ENCODE measurements around the gene BMP6. TPM values are rescaled to one million over a fixed set of nuclear protein-coding genes. Genes with fewer than 3 reads are reported as not detected.

The BMP6 gene
- total and polyA plus RNA-seq, 3 experiments from 2014 or later, result not detected

DNA sequence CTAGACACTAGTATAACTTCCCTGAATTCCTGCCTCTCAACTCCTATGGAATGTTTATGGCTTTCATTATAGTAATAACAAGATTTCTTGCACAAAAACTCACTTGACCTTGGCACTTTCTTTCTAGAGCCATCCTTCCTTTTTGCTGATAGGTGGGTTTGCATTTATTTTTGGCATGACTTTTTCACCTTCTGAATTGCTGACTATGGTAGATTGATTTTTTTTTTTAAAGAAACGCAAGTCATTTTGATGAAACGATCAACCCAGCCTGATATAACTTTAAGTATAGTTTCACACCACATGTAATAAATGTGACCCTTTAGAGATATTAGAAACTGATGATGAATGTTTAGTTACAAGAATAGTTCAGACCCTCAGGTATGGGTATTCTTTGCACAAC lies 61.8 kb downstream of the BMP6 start:
- no peaks in the 10 kb centered on the region for H3K36me3 Mint-ChIP-seq

DNA sequence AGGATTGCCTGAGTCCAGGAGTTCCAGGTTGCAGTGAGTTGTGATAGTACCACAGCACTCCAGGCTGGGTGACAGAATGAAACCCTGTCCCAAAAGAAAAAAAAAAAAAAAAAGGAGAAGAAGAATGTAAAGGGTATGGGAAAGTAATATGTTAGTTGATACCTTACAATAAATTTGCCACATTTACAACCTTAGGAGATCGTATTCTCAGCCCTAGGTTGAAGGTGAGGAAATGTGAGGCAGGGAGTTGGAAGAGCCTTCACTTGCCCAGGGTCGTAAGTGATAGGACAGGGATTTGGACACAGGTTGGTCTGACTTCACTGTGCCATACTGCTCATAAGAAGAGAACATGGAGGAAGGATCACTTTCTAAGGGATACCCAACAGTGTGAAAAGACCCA lies 68.6 kb downstream of the BMP6 start:
- Mint-ChIP-seq H3K4me1 (no peaks in the 10 kb centered on the region), H3K36me3 (no peaks in the 10 kb centered on the region), H3K4me3 (no peak overlapping the region), H3K27me3 (peaks cover 6 to 18% of the 10 kb centered on the region in 2 donors), H3K27ac (no peak overlapping the region), H3K9me3 (peaks cover 0 to 2% (median 0%) of the 10 kb centered on the region in 5 donors)
- Histone ChIP-seq H3K4me3 (ENCODE audit: low read length) (no peak overlapping the region), H3K27ac (ENCODE audit: low read depth, low read length) (no peak overlapping the region), H3K36me3 (ENCODE audit: insufficient read depth, low read length) (no peaks in the 10 kb centered on the region), H3K27me3 (ENCODE audit: insufficient read depth, low read length, poor library complexity, severe bottlenecking) (no peaks in the 10 kb centered on the region), H3K4me1 (ENCODE audit: insufficient read depth, low read length) (no peaks in the 10 kb centered on the region), H3K9me3 (ENCODE audit: low read length) (no peaks in the 10 kb centered on the region)
- DNase-seq, result no peak
- ChIA-PET POLR2A (no interaction called here), CTCF (no interaction called here)

More for the DNA sequence above, 61.8 kb downstream of the BMP6 start:
- no peaks in the 10 kb centered on the region for H3K27me3 ChIP-seq (ENCODE audit: insufficient read depth, low read length, poor library complexity, severe bottlenecking)
- CTCF ChIA-PET, result no interaction called here
- H3K27me3 Mint-ChIP-seq, result peaks cover 0 to 18% of the 10 kb centered on the region in 2 donors
- POLR2A ChIA-PET, result no interaction called here
- no peak overlapping the region for H3K27ac ChIP-seq (ENCODE audit: low read depth, low read length)
- no peak overlapping the region for H3K27ac Mint-ChIP-seq
- peaks cover 0 to 2% (median 0%) of the 10 kb centered on the region in 5 donors for H3K9me3 Mint-ChIP-seq
- no peak overlapping the region for H3K4me3 ChIP-seq (ENCODE audit: low read length)
- H3K36me3 ChIP-seq (ENCODE audit: insufficient read depth, low read length), result no peaks in the 10 kb centered on the region
- no peaks in the 10 kb centered on the region for H3K4me1 ChIP-seq (ENCODE audit: insufficient read depth, low read length)
- H3K4me3 Mint-ChIP-seq, result no peak overlapping the region
- no peaks in the 10 kb centered on the region for H3K9me3 ChIP-seq (ENCODE audit: low read length)
- H3K4me1 Mint-ChIP-seq, result no peaks in the 10 kb centered on the region
- DNase-seq, result no peak

DNA sequence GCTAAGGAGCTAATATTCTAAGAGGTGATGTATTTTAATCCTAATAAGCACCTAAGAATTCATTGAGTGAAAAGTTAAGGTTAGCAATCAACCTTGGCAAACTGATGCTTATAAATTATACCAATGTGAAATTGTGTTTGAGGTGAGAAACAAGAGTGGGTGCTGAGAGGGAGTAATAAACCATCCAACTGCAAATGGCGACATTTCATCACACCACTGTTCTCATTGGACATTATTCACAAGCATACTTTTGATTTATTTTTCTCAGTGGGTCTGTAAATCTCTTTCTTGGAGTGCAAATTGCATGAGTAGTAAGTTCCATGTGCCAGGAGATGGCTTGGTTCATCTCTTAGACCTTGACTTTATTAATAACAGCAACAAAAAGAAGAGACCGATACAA lies 71.5 kb downstream of the BMP6 start:
- no peak overlapping the region for H3K4me3 Mint-ChIP-seq
- DNase-seq, result no peak
- H3K4me1 ChIP-seq (ENCODE audit: insufficient read depth, low read length), result no peaks in the 10 kb centered on the region
- H3K36me3 Mint-ChIP-seq, result no peaks in the 10 kb centered on the region
- peaks cover 2 to 6% of the 10 kb centered on the region in 2 donors for H3K27me3 Mint-ChIP-seq
- no peaks in the 10 kb centered on the region for H3K36me3 ChIP-seq (ENCODE audit: insufficient read depth, low read length)
- no peak overlapping the region for H3K4me3 ChIP-seq (ENCODE audit: low read length)
- no peaks in the 10 kb centered on the region for H3K9me3 Mint-ChIP-seq
- POLR2A ChIA-PET, result no interaction called here
- H3K4me1 Mint-ChIP-seq, result no peaks in the 10 kb centered on the region
- no peaks in the 10 kb centered on the region for H3K9me3 ChIP-seq (ENCODE audit: low read length)
- CTCF ChIA-PET, result no interaction called here
- no peaks in the 10 kb centered on the region for H3K27me3 ChIP-seq (ENCODE audit: insufficient read depth, low read length, poor library complexity, severe bottlenecking)
- H3K27ac Mint-ChIP-seq, result no peak overlapping the region
- H3K27ac ChIP-seq (ENCODE audit: low read depth, low read length), result no peak overlapping the region

DNA sequence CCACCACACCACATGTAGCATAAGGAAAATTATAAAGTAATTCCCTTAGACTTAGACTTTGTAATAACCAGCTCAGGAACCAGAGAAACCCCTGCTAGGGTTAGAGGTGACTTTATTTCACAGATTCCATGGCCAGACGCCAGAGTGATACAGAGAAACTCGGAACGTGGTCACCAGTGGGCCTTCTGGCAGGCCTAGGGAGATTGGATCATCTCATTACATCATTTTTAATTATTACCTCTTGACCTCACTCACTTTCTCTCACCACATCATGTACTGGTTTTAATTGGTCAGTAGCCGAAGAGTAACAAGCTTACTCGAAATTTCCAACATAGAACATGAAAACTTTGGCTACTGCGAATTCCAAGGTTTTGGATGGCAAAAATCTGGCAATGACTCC lies 72.9 kb downstream of the BMP6 start:
- H3K27ac ChIP-seq (ENCODE audit: low read depth, low read length), result no peak overlapping the region
- no peaks in the 10 kb centered on the region for H3K36me3 ChIP-seq (ENCODE audit: insufficient read depth, low read length)
- no peak for DNase-seq
- ChIA-PET CTCF (no interaction called here), POLR2A (no interaction called here)
- Mint-ChIP-seq H3K4me3 (no peak overlapping the region), H3K27ac (no peak overlapping the region), H3K9me3 (no peaks in the 10 kb centered on the region), H3K4me1 (no peaks in the 10 kb centered on the region), H3K27me3 (peaks cover 0 to 6% of the 10 kb centered on the region in 2 donors), H3K36me3 (no peaks in the 10 kb centered on the region)
- H3K27me3 ChIP-seq (ENCODE audit: insufficient read depth, low read length, poor library complexity, severe bottlenecking), result no peaks in the 10 kb centered on the region
- no peak overlapping the region for H3K4me3 ChIP-seq (ENCODE audit: low read length)
- no peaks in the 10 kb centered on the region for H3K4me1 ChIP-seq (ENCODE audit: insufficient read depth, low read length)
- H3K9me3 ChIP-seq (ENCODE audit: low read length), result no peaks in the 10 kb centered on the region

DNA sequence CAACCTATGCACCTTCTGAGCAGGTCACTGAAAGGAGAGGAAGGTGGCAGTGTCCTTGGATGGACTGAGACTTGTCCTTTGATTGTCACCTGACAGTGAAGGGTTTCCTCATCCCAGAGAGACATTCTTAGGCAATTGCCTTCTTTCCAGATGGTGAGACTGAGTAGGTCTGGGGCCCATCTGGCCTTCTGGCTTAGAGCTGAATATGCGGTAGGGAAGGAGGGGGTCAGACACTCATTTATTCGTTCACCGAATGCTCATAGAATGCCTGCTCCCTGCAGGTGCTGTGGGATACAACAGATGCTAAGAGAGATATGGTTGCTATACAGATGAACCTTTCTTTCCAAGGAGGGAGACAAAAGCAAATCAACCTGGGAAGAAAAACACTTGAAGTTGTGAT lies 76.8 kb downstream of the BMP6 start:
- H3K27me3 Mint-ChIP-seq, result peaks cover 7 to 14% of the 10 kb centered on the region in 2 donors

DNA sequence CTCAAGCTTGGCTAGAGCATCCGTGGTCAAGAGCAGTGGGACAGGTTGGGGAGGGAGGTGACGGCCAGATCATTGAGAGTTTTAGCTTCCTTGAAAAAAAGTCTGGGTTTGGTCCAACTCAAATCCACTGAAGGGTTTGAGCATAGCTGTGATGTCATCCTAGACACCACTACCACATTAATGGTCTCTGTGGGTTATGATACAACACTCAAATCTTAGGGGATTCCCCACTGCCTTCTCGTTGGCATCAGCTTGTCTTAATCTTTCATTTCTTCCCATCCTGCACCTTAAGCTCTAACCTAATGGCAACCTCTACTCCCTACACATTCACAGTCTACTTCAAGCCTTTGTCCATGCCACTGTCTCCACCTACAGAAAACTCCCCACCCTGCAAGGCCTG lies 77.3 kb downstream of the BMP6 start:
- Histone ChIP-seq H3K4me3 (ENCODE audit: low read length) (no peak overlapping the region), H3K9me3 (ENCODE audit: low read length) (no peaks in the 10 kb centered on the region), H3K36me3 (ENCODE audit: insufficient read depth, low read length) (no peaks in the 10 kb centered on the region), H3K4me1 (ENCODE audit: insufficient read depth, low read length) (no peaks in the 10 kb centered on the region), H3K27me3 (ENCODE audit: insufficient read depth, low read length, poor library complexity, severe bottlenecking) (no peaks in the 10 kb centered on the region), H3K27ac (ENCODE audit: low read depth, low read length) (no peak overlapping the region)
- ChIA-PET POLR2A (no interaction called here), CTCF (no interaction called here)
- Mint-ChIP-seq H3K27ac (no peak overlapping the region), H3K4me1 (no peaks in the 10 kb centered on the region), H3K36me3 (no peaks in the 10 kb centered on the region), H3K4me3 (no peak overlapping the region), H3K27me3 (peaks cover 7 to 17% of the 10 kb centered on the region in 2 donors), H3K9me3 (no peaks in the 10 kb centered on the region)
- no peak for DNase-seq

More for the DNA sequence above, 76.8 kb downstream of the BMP6 start:
- Histone ChIP-seq H3K4me1 (ENCODE audit: insufficient read depth, low read length) (no peaks in the 10 kb centered on the region), H3K27me3 (ENCODE audit: insufficient read depth, low read length, poor library complexity, severe bottlenecking) (no peaks in the 10 kb centered on the region), H3K27ac (ENCODE audit: low read depth, low read length) (no peak overlapping the region), H3K9me3 (ENCODE audit: low read length) (no peaks in the 10 kb centered on the region), H3K36me3 (ENCODE audit: insufficient read depth, low read length) (no peaks in the 10 kb centered on the region), H3K4me3 (ENCODE audit: low read length) (no peak overlapping the region)
- Mint-ChIP-seq H3K4me1 (no peaks in the 10 kb centered on the region), H3K9me3 (no peaks in the 10 kb centered on the region), H3K27ac (no peak overlapping the region), H3K36me3 (no peaks in the 10 kb centered on the region), H3K4me3 (no peak overlapping the region)
- ChIA-PET POLR2A (no interaction called here), CTCF (no interaction called here)
- DNase-seq, result no peak

DNA sequence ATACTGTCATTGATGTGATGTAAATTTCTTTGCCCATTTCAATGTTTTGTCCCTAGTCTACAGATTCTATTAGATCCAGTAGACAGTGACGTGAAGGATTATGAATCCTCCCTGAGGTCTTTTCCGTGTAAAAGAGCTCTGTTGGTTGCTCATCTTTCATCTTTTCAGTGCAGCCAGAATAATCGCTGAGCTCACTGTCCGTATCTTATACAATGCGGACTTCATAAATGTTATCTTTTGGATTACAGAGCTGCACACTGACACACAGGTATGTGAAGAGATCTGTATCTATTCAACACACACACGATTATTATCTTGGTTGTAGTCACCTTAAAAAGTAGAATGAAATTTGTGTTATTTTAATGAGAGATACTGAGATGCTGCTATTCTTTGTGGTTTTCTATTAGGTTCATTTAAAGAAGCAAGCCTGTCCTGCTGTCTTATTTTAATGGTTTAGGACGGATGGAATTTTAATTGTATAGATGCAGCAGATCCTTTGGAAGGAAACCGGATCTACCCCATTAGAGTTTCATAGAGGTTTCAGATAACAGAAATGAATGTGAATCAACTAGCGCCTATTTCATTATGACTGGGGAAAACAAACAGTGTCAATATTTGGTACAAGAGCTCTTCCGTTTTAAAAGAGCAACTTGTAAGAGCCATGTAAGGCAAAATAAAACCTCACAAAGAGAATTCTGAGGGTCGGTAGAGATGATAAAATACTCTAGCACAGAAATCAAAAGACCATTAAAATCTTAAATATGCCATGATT lies 79.4 kb downstream of the BMP6 start:
- Mint-ChIP-seq H3K27me3 (peaks cover 7 to 30% of the 10 kb centered on the region in 2 donors), H3K4me1 (no peaks in the 10 kb centered on the region)
- CTCF ChIA-PET, result no interaction called here

DNA sequence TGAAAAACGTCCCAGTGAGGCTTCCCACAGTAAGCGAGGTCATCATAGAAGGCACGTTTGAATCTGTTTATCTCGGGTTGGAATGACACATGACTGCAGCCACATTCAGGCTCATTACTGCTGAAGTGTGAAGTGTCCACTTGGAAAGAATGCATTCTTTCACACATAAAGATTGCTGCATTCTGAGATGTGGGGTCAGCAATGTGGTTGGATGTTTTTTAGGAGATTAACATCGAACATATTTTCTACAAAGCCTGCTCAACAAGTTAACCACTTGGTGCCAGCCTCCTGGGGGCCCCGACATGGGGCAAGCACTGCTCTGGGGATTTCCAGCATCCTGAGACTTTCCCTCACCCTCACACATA lies 79.9 kb downstream of the BMP6 start:
- no peaks in the 10 kb centered on the region for H3K4me1 Mint-ChIP-seq
- no peak overlapping the region for H3K27ac Mint-ChIP-seq
- Histone ChIP-seq H3K4me1 (ENCODE audit: insufficient read depth, low read length) (no peaks in the 10 kb centered on the region), H3K27ac (ENCODE audit: low read depth, low read length) (no peak overlapping the region), H3K36me3 (ENCODE audit: insufficient read depth, low read length) (no peaks in the 10 kb centered on the region), H3K4me3 (ENCODE audit: low read length) (no peak overlapping the region), H3K9me3 (ENCODE audit: low read length) (no peaks in the 10 kb centered on the region), H3K27me3 (ENCODE audit: insufficient read depth, low read length, poor library complexity, severe bottlenecking) (no peaks in the 10 kb centered on the region)
- ChIA-PET POLR2A (no interaction called here), CTCF (no interaction called here)
- no peak overlapping the region for H3K4me3 Mint-ChIP-seq
- H3K27me3 Mint-ChIP-seq, result peaks cover 7 to 33% of the 10 kb centered on the region in 2 donors
- no peaks in the 10 kb centered on the region for H3K36me3 Mint-ChIP-seq
- no peaks in the 10 kb centered on the region for H3K9me3 Mint-ChIP-seq
- no peak for DNase-seq

More for the DNA sequence above, 79.4 kb downstream of the BMP6 start:
- Mint-ChIP-seq H3K27ac (no peak overlapping the region), H3K4me3 (no peak overlapping the region), H3K9me3 (no peaks in the 10 kb centered on the region), H3K36me3 (no peaks in the 10 kb centered on the region)
- no peak for DNase-seq
- Histone ChIP-seq H3K4me1 (ENCODE audit: insufficient read depth, low read length) (no peaks in the 10 kb centered on the region), H3K36me3 (ENCODE audit: insufficient read depth, low read length) (no peaks in the 10 kb centered on the region), H3K9me3 (ENCODE audit: low read length) (no peaks in the 10 kb centered on the region), H3K27ac (ENCODE audit: low read depth, low read length) (no peak overlapping the region), H3K27me3 (ENCODE audit: insufficient read depth, low read length, poor library complexity, severe bottlenecking) (no peaks in the 10 kb centered on the region), H3K4me3 (ENCODE audit: low read length) (no peak overlapping the region)
- POLR2A ChIA-PET, result no interaction called here

Data from CD8-positive, alpha-beta memory T cell (primary cell).